ENCODE results near the gene NDUFB6.
A peak's percentile ranks its signal among the peaks of the same experiment; 100 is the strongest.
"Not testable (repeated sequence)": the region's sequence is repeated elsewhere in the genome, so short reads cannot be mapped to it uniquely, and the experiment has no call there.

Gene NDUFB6

DNA sequence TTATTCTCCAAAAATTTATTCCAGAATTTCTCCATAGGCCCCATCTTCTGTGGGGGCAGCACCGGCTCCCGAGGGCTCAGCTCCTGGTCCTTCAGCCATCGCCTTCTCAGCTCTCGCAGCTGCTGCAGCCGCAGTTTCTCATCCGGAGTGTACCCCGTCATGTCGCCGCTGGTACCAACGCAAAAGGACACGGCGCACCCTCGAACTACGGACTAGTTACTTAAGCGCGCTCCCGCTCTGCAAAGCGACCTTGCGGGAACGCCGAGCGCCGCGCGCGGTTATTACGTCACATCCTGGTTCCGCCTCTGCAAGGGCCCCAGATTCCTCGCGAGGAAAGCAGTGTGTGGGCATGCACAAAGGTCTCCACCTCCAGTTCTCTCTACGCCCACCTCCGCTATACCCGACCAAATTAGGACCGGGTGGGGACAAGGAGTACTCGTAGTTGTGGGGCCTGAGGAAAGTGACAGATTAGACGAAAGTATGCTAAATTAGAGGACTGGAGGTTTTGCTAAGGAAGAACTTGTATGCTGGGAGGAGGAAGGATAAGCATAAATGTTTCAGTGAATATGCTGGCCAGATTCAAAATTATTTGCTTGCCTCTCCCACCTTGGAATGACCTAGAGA lies at the start of gene NDUFB6:
Gene NDUFB6 (minus strand): TSS at position 260 of the 624 bp plus-strand sequence. CDS start 99 bp downstream, at position 161.
- DNase-seq, result peak; percentile 93 to 96

DNA sequence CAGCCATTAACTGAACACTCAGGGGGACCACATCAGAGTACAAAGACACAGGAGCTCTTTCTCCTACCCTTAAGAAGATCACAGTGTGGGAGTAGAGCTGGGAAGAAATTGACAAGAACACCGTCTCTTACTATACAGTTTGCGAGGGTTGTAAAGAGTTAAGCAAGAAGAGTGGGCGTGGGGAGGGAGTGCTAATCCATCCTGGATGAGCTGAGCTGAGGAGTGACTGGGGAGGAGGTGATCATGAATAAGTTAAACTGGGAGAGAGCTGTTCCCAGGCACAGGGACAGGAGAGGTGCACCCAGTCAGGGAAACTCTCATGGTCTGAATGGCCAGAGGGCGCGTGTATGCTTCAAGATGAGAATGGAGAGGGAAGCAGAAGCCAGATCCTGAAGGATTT lies 45.3 kb upstream of the NDUFB6 start:
- DNase-seq, result no peak

DNA sequence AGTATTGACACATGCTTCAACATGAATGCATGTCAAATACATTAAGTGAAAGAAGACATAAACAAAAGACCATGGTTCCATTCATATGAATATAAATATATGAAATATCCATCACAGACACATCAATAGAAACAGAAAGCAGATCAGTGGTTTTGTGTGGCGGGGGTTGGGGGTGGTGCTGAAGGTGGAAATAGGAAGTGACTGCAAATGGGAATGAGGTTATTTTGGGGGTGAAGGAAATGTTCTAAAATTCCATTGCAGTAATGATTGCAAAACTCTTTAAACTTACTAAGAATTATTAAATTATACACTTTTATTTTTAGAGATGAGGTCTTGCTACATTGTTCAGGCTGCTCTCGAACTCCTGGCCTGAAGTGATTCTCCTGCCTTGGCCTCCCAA lies 33.9 kb upstream of the NDUFB6 start:
- DNase-seq, result no peak

DNA sequence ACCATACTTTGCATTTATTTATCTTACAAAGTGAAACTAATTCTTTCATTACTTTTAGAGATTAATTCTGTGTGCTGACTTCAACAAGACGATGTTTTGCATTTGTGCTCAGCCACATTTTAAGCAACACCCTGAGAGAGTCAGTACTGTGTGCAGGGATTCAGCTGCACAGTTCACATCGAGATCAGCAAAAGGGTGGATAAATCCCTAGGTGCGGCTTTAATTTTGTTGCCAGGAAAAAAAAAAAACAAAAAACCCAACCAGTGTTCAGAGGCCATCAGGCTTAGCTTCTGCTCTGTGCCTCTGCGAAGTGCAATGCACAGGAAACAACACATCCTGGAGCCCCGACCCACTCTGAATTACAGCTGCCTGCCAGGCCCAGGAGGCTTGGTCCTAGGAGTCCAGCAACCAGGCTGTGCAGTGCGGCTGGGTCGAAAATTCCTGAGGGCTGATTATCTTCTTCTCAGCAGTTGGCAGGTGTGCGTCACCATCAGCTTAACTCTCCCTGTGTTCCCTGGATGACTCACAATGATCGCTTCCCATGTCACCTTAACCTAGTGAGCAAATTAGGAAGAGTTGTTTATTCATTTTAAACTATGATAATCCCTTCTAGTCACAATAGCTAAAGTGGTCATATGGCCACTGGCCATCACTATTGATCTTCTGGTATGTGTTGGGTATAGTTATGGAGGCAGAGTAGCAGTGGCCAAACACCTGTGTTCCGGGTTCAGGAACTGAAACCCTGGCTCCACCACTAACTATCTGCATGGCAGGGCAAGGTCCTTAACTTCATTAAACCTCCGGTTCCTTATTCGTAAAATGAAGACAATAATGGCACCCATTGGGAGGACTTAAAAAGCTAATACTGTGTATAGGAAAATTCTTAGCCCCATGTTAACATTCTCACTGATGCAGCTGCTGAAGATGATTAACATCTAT lies 31.2 kb upstream of the NDUFB6 start:
- no peak for DNase-seq

DNA sequence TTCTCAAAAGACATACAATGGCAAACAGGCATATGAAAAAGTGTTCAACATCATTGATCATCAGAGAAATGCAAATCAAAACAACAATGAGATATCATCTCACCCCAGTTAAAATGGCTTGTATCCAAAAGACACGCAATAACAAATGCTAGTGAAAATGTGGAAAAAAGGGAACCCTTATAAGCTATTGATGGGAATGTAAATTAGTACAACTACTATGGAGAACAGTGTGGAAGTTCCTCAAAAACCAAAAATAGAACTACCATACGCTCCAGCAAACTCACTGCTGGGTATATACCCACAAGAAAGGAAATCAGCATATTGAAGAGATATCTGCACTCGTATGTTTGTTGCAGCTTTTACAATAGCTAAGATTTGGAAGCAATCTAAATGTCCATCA lies 26.1 kb upstream of the NDUFB6 start:
- not testable (repeated sequence) for DNase-seq

DNA sequence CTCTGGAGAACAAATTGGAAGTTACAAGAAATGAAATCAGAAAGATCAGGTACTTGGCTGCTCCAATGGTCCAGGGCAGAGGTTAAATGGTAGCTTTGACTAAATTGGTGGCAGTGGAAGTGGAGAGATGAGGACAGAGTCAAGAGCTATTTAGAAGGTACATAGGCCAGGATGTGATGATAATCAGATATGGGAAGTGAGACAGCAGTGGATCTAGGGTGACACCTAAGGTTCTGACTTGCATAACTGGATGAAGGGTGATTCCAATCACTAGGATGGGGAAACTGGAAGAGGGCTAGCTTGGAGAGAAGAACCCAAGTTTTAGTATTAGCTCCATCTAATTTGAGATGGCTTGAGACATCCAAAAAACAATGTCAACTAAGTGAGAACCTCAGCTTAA lies 24.0 kb upstream of the NDUFB6 start:
- no peak for DNase-seq

DNA sequence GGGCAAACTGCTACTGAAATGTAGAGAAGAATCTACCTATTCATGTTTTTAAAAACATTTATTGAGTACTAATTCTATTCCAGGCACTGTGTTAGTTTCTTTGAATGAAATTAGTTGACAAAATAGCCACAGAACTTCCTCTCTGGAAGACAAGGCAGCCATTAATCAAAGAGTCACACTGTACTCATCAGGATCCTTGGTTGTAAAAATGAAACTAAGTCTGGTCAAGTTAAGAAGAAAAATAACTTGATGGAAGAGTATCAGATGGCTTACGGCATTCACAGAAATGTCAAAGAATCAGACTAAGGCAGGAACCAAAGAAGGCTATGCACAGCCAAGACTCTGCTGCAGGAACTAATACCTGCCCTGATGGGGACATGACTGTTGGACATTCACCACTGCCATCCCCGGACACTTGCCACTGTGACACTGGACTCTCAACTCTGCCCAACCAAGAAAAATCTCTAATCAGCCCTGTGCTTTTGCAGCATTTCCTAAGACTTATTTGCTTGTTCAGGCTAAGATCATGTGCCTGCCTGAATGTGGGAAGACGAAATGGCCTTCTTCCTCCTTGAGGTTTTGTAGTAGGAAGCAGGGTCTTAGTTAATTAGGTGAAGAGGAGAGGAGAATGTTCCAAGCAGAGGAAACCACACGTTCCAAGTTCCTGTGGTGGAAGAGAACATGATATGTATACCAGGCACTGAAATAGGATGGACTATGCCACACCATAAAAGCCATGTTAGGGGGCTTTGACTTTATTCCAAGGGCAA lies 23.3 kb upstream of the NDUFB6 start:
- DNase-seq, result no peak

DNA sequence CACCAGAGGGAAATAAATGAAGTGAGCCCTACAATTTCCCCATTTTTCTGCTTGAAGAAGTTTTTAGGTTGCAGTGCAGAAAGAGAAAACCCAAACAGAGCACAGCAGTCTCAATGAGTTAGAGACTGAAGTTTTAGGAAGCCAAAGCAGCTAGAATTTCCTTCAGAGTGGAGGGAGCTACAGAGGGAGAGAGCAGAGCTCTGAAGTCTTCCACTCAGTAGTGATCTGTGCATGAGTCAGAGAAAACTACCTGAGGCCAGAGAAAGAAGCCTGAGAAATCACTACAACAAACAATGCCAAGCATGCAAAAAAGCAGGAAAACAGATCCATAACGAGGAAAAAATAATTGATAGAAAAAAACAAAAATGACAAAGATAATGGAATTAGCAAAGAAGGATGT lies 17.9 kb upstream of the NDUFB6 start:
- DNase-seq, result no peak

DNA sequence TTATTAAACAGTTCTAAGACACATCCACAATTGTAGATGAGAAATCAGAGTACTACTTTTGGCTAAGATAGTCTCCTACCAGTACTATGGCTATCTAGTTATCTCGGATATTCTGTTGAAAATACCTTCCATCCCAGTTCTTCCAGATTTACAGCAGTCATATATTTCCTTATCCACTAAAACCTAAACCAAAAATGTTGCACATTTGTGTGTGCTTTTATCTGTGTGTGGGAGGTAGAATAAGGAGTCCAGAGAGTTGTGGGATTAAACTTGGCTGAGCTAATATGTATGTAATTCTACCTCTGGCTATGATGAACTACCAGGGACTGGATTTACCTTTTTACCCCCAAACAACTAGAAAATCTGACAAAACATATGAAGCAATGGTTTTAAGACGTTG lies 17.5 kb upstream of the NDUFB6 start:
- no peak for DNase-seq

DNA sequence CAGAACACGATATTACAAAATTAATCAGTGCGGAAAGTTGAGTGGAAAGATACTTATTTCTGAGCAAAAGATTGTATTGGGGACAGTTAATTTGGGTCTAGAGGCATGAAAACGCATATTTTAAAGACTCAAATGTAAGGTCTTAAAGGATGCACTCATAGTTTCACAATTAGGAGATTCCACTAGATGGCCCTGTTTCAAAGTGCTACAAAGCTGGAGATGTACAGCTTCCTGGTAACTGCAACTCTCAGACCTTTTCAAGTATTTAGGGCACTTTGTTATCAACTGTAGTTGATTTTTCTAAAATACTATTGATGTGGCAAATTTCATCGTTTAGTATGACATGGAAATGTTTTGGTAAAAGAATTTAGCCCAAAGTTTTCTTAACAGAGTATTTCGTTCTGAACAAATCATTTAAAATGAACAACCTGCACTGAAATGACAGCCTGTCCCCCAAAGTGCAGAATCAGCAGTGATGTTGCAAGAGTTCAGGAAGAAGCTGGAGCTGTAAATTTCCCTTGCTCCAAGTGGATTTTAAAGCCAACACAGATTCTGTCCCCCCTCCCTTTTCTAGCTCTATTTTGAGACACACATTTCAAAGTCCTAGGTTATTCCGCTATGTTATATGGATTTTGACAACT lies 16.2 kb upstream of the NDUFB6 start:
- DNase-seq, result no peak

DNA sequence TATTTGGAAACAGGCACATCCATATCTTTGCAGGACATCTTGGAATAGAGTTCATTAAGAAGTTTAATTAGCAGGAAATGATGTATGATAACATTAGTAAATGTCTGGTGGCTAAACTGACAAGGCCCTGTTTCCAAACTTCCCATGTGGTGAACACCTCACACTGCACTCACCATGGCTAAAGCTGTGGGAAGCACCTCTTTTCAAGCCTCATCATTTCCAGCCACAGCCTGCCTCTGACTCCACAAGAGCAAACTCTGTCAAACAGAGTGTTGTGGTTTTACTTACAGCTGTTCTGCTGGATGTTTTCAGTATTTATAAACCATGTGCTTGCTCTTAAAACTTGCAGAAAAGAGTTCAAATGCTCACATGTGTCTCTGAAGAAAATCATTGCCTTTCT lies 14.9 kb upstream of the NDUFB6 start:
- DNase-seq, result no peak

DNA sequence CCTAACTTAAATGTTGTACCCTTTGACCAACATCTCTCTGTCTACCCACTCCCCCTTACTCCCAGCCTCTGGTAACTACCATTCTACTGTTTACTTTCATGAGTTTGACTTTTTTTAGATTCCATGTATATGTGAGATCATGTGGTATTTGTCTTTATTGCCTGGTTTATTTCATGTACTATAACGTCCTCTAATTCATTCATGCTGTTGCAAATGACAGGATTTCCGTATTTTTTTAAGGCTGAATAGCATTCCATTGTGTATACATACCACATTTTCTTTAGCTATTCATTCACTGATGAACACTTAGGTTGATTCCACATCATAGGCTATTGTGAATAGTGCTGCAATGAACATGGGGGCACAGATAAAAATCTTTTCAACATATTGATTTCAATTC lies 11.8 kb upstream of the NDUFB6 start:
- DNase-seq, result no peak

DNA sequence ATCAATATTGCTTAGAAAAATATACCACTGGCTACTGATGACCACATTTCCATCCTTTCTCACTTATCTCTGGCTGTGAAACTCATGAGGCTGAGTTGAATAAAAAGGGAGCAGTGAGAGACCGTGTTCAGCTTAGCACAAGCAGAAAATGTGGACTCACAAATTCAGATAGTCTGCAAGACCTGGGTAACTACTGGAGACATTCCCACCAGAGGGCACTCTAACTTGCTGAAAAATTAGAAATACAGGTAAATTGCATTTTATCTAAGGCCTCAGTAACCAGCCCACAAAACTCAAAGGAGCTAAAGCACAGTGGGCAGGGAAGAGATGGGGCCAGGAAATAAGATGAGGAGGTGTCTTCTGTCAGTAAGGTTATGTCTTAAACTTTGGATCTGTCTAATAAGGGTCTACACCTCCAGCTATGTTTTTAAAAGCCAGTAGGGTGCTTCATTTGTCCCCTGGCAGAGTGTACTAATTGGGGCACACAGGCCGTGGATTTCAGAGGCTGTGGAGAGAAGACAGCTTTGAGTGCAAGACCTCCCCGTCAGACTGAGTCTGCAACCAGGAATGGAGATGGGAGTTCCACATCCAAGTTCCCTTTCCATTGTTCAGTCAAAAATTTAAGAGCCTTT lies 8.7 kb upstream of the NDUFB6 start:
- DNase-seq, result peak in 1 of 2 experiments; percentile 9

DNA sequence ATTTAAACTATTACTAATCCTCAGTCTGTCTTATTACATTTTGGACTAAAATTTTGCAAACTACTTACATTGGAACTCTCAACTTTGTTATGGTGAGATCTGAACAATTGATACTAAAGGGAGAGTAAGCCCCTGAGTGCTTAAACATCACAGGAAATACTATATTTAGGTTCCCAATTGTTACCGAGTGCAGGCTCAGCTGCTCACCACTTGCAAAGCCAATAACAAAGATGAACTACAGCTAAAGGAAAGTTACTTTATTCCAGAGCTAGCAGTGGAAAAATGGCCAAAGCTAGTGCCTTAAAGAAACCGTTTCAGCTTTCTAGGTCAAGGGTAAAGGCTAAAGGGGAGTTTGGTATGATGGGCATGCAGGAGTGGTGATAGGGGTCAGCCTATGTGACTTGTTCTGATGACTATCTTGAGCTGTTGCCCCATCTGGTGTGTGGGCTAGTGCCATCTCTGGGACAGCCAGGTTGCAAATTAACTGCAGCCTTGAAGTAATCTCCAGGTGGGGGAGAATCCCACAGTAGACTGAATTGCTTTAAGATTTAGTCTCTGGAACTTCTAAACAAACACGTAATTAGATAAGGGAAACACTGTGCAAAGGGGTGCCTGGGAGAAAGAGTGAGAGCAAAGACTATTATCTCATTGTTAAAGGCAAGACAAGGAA lies 7.8 kb upstream of the NDUFB6 start:
- DNase-seq, result no peak

DNA sequence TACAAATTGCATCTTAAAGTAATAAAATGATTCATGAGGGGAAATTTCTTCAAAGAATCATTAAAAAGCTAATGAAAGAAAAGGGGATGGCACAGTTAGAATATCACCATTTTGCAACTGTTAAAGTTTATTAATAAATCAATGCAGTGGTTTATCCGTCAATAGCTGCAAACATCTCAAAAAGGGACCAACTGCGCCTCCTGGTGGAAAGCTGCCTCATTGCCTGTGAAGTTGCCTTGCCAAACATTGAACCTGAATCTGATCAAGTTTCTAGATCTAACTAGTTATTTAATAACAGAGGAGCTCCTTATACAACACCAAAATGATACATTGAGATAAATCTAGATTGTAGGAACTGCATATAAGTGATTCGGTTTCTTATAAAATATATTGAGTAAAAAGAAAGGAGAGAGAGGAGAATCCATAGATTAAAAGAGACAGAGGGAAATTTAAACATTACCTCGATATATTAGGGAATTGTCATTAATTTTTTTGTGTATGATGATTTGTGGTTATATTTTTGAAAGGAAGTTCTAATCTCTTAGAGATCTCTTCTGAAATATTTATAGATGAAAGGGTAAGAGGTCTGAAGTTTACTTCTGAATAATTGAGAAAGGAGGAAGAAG lies 6.9 kb upstream of the NDUFB6 start:
- peak; percentile 65 to 71 for DNase-seq

DNA sequence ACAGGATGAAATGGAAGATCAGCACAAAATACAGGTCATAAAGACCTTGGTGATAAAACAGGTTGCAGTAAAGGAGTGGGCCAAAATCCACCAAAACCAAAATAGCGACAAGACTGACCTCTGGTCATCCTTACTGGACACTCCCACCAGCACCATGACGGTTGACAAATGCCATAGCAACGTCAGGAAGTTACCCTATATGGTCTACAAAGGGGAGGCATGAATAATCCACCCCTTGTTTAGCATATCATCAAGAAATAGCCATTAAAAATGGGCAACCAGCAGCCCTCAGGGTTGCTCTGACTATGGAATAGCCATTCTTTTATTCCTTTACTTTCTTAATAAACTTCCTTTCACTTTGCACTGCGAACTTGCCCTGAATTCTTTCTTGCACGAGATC lies 6.0 kb upstream of the NDUFB6 start:
- DNase-seq, result no peak

DNA sequence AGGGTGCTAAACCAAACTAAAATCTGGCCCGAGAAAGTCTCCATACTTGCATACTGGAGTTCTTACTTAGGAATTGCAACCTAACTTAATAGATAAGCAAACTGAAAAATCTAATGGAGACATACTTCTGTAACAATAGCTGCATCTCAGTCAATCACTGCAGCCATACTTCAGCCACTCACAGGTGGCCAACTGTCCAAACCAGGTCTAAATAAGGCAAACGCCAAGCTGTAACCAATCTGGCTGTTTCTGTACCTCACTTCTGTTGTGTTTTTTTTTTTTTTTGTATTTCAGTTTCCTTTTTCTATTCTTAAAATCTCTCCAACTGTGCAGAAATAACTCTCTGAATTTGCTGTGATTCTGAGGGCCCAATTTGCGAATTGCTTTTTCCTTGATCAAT lies 4.4 kb upstream of the NDUFB6 start:
- no peak for DNase-seq

DNA sequence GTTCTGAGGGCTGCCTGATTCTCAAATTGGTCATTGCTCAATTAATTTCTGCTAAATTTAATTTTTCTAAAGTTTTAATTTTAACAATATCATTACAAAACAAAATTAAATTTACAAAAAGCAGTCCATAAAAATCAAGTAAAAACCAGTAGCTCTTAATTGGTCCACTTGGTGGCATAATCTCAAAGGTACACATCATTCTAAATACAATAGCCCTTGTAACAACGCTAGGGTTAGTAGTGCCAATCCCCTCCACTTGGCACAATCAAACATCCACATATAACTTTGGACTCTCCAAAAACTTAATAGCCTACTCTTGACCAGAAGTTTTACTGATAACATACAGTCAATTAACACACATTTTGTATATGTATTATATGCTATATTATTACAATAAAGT lies 1.9 kb upstream of the NDUFB6 start:
- no peak for DNase-seq

DNA sequence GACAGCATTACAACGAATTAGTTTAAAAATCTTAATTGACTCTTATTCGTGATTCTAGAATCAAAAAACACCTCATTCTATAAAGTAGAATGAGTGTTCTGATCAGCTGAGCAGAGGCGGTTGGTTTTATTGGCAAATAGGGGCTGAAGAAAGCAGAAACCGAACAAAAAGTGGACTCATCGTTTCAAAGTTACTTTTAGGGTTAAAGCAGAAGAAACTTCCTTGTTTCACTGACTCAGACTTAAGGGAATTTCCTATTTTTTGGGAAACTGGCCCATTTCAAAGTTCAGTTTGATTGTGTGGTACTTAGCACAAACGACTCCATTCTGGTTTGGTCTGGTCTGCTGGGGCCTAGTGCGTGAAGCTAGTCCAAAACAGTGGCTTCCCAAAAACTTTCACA lies 862 bp upstream of the NDUFB6 start:
- no peak for DNase-seq

DNA sequence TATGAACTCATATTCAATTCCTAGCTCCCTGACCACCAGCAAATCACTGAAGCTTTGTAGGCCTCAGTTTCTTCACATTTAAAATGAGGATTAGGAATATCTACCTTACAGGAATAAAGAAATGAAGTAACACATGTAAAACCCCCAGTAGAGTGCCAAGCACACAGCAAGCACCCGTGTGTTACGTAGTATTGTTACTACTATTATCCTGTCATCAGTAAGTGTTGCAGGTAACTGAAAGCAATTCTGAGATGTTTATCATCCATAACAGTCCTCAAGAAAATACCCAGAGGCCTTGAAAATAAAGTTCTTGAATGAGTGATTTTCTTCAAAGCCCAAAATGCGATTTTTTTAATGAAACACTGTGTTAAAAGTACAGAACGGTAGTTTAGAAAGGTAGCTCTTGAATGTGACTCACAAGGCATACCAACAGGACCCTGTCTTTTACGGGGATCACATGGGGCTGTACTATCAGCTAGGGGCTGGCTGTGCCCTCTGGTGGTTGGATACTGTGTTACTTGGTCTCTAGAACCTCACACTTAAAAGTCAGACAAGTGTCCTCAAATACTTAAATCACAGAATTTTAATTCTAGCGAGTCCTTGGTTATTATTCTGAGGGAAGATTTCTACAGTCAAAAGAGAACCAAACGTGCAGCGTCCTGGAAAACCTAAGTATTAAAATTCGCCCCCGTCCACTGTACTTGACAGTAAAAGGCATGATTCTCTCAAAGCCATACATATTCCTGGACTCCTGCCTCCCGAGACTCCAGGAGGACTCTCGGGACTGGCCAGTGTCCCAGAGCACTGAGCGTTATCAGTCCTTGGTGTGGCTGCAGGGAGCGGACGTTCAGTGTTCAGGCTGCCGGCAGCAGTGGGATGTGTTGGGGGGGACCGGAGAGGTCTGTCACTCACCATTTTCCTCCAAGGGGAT lies 725 bp downstream of the NDUFB6 start:
- peak; percentile 58 to 81 for DNase-seq

Data from stimulated activated CD4-positive, alpha-beta T cell treated with anti-CD3 and anti-CD28 coated beads, Interleukin-4, amount 100 ng/mL, for 4 hours (primary cell).